RWPE2 (cell line): ENCODE data around the gene LMOD1.

Source experiments
- ATAC-seq: fragments of 200-7000 bp; cut with Tn5 transposase; 3 replicates; pipeline ENCODE4 v1.9.1; 2021; ENCODE audit warnings: low read depth
- DNase-seq: peaks from one replicate; pipeline ENCODE4 v3.0.0-alpha.2; 2020; ENCODE audit warnings: low spot score
- H3K27ac ChIP-seq: fragments of 450-650 bp; 2 replicates; pipeline ENCODE4 v1.5.1; 2017; ENCODE audit warnings: mild to moderate bottlenecking; ENCODE audit not compliant: poor library complexity, severe bottlenecking
- H3K27me3 ChIP-seq: fragments of 250-450 bp; sonication (Bioruptor Pico); 2 replicates; pipeline ENCODE4 v1.5.1; 2021; ENCODE audit warnings: mild to moderate bottlenecking, moderate library complexity; ENCODE audit not compliant: insufficient read depth, poor library complexity, severe bottlenecking
- H3K36me3 ChIP-seq: fragments of 250-450 bp; sonication (Bioruptor Pico); 2 replicates; pipeline ENCODE4 v1.5.1; 2020; ENCODE audit warnings: low read depth, mild to moderate bottlenecking, moderate library complexity
- H3K4me1 ChIP-seq: fragments of 250-450 bp; sonication (Bioruptor Pico); 2 replicates; pipeline ENCODE4 v1.5.1; 2021; ENCODE audit warnings: mild to moderate bottlenecking, moderate library complexity; ENCODE audit not compliant: insufficient read depth, poor library complexity, severe bottlenecking
- H3K4me3 ChIP-seq: fragments of 250-450 bp; sonication (Bioruptor Pico); 2 replicates; pipeline ENCODE4 v1.5.1; 2021; ENCODE audit warnings: mild to moderate bottlenecking, moderate library complexity; ENCODE audit not compliant: severe bottlenecking
- H3K9me3 ChIP-seq: fragments of 250-450 bp; sonication (Bioruptor Pico); 2 replicates; pipeline ENCODE4 v1.5.1; 2021; ENCODE audit warnings: mild to moderate bottlenecking, moderate library complexity; ENCODE audit not compliant: severe bottlenecking
- TF ChIP-seq, protein P1 (sequence below): fragments of 450-650 bp; IDR thresholded peaks from one replicate; pipeline ENCODE4 v1.5.1; 2017; ENCODE audit warnings: mild to moderate bottlenecking, moderate library complexity; ENCODE audit not compliant: poor library complexity, severe bottlenecking

Gene LMOD1

DNA sequence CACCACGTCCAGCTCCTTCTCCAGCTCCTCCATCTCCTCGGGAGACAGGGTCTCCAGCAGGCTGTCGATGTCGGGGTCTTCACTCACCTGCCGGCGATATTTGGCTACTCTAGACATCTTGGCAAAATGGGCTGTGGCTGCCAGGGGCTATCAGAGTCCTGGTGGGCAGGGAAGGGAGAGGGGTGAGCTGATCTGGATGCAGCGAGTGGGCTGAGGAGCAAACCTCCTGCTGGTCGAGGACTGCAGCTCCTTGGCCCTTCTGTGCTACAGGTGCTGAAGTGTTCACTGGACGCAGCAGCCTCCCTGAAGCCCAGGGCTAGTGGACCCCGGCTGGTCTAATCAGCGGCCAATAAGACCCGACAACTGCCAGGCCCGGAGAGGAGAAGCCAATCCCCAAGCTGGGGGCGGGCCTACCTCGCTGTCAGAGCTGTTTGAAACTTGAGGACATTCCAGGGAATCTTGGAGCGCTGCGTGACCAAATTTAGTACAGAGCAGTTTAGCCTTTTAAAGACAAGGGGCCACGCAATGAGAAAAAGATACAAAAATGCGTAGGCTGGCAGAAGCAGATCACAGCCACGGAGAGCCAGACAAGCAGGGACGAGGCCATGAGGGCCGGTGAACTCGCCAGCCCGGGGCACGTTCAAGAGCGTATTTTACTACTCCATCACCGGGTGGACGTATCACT is at the start of gene LMOD1:
Gene LMOD1, minus strand, starts transcription at position 325 of the 685 bp plus-strand sequence. Its CDS starts 208 bp downstream, at position 117.
- H3K4me1 ChIP-seq = no peaks in the 10 kb centered on the region
- DNase-seq = no peak
- peak; percentile 82 for ATAC-seq
- H3K4me3 ChIP-seq = no peak within 1 kb of the TSS
- H3K36me3 ChIP-seq = no peaks in the 10 kb centered on the region
- H3K27ac ChIP-seq = no peak within 1 kb of the TSS
- H3K9me3 ChIP-seq = no peaks in the 10 kb centered on the region
- H3K27me3 ChIP-seq = peaks cover 18% of the 10 kb centered on the region
- TF ChIP-seq, protein P1, sequence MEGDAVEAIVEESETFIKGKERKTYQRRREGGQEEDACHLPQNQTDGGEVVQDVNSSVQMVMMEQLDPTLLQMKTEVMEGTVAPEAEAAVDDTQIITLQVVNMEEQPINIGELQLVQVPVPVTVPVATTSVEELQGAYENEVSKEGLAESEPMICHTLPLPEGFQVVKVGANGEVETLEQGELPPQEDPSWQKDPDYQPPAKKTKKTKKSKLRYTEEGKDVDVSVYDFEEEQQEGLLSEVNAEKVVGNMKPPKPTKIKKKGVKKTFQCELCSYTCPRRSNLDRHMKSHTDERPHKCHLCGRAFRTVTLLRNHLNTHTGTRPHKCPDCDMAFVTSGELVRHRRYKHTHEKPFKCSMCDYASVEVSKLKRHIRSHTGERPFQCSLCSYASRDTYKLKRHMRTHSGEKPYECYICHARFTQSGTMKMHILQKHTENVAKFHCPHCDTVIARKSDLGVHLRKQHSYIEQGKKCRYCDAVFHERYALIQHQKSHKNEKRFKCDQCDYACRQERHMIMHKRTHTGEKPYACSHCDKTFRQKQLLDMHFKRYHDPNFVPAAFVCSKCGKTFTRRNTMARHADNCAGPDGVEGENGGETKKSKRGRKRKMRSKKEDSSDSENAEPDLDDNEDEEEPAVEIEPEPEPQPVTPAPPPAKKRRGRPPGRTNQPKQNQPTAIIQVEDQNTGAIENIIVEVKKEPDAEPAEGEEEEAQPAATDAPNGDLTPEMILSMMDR = no peak

DNA sequence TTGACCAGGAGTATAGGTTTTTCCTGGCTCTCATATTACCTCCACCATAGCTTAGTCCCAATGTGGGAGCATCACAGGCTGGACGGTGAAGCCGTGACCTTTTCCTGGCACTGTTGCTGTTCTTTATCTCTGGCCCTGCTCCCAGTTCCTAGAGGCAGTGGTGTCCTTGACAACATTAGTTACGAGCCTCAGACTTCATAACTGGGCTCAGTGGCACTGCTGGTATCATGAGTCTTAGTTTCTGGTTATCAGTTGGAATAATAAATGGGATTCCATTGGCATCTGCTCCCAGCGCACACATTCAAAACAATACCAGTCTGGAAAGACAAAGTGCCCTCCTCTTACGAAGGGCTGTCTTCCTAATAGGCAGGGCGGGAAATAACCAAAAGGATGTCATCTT is 44.1 kb upstream of the LMOD1 start:
- Histone ChIP-seq H3K4me1 (peaks cover 13% of the 10 kb centered on the region), H3K9me3 (no peaks in the 10 kb centered on the region), H3K4me3 (no peak overlapping the region), H3K36me3 (peaks cover 65% of the 10 kb centered on the region), H3K27me3 (no peaks in the 10 kb centered on the region), H3K27ac (no peak overlapping the region)
- DNase-seq (no peak), ATAC-seq (no peak)
- TF ChIP-seq, protein P1 = no peak

DNA sequence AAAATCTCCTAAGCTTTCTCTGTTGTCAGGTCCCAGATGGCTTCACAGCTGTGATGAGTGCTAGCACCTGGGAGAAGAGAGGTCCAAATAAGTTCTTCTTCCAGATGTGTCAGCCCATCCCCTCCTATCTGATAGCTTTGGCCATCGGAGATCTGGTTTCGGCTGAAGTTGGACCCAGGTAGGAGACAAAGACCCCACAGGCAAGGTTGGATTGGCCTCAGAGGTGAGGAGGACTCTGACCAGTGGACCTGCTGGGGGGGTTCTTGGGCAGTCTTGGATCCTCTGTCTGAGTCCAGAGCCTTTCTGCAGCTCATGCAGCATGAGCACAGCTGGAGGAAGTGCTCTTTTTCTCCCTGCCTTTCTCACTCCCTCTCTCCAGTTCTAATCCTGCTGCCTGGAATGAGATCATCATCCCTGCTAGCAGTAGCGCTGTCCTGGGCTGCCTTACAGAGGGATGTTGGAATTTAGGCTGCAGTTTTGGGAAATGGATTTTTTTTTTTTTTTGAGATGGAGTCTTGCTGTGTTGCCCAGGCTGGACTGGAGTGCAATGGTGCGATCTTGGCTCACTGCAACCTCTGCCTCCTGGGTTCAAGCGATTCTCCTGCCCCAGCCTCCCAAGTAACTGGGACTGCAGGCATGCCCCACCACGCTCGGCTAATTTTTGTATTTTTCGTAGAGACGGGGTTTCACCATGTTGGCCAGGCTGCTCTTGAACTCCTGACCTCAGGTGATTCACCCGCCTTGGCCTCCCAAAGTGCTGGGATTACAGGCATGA is 43.2 kb upstream of the LMOD1 start:
- Histone ChIP-seq H3K27ac (no peak overlapping the region), H3K4me1 (peaks cover 13% of the 10 kb centered on the region), H3K4me3 (no peak overlapping the region), H3K36me3 (peaks cover 62% of the 10 kb centered on the region), H3K9me3 (no peaks in the 10 kb centered on the region), H3K27me3 (no peaks in the 10 kb centered on the region)
- DNase-seq (no peak), ATAC-seq (no peak)
- TF ChIP-seq, protein P1 = no peak

DNA sequence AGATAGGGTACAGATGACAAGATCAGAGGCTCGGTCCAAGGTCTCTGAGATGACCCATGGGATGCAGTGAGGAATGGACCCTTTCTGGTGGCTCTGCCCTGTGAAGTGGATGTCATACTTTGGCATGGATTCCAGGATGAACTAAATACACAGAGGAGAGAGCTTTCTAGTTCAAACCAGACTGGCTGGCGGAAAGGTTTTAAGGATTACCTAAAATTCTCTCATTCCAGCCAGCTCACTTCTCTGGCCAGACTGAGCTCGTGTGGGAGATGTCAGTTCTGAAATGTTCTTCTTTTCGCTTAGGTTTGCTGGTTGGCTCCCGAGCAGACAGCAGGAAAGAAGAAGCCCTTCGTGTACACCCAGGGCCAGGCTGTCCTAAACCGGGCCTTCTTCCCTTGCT is 42.3 kb upstream of the LMOD1 start:
- TF ChIP-seq, protein P1 = no peak
- peaks cover 13% of the 10 kb centered on the region for H3K4me1 ChIP-seq
- H3K36me3 ChIP-seq = peaks cover 64% of the 10 kb centered on the region

DNA sequence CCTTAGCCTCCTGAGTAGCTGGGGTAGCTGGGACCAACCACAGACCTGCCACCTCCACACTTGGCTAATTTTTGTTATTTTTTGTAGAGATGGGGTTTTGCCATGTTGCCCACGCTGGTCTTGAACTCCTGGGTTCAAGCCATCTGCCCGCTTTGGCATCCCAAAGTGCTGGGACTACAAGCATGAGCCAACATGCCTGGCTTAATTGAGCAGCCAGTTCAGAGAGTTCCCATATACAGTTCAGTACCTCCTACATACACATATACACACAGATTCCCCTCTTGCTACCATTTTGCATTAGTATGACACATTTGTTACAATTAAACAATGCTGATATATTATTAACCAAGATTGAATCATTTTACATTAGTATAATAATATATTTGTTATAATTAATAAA is 39.0 kb upstream of the LMOD1 start:
- Histone ChIP-seq H3K27ac (no peak overlapping the region), H3K9me3 (no peaks in the 10 kb centered on the region), H3K4me3 (no peak overlapping the region), H3K36me3 (peaks cover 39% of the 10 kb centered on the region), H3K4me1 (peaks cover 13% of the 10 kb centered on the region), H3K27me3 (no peaks in the 10 kb centered on the region)
- TF ChIP-seq, protein P1 = no peak
- no peak for ATAC-seq
- DNase-seq = no peak

More for the DNA sequence above, 42.3 kb upstream of the LMOD1 start:
- no peak for DNase-seq
- Histone ChIP-seq H3K27ac (no peak overlapping the region), H3K27me3 (no peaks in the 10 kb centered on the region), H3K9me3 (no peaks in the 10 kb centered on the region), H3K4me3 (no peak overlapping the region)
- no peak for ATAC-seq
